Ishikawa (cell line): ENCODE data around the gene CNTN2.

Experiments
- CEBPB ChIP-seq: IDR thresholded peaks from 2 replicates; pipeline ENCODE4 v1.6.1; 2012
- CREB1 ChIP-seq: IDR thresholded peaks from 2 replicates; pipeline ENCODE4 v1.6.1; 2012; ENCODE audit warnings: low read depth
- EGR1 ChIP-seq: IDR thresholded peaks from 2 replicates; pipeline ENCODE4 v1.6.1; 2012
- EP300 ChIP-seq: IDR thresholded peaks from 2 replicates; pipeline ENCODE4 v1.6.1; 2012; ENCODE audit warnings: borderline replicate concordance
- FOXM1 ChIP-seq: IDR thresholded peaks from 2 replicates; pipeline ENCODE4 v1.6.1; 2012; ENCODE audit warnings: low read depth, borderline replicate concordance
- NFIC ChIP-seq: IDR thresholded peaks from 2 replicates; pipeline ENCODE4 v1.6.1; 2012
- RAD21 ChIP-seq: IDR thresholded peaks from 2 replicates; pipeline ENCODE4 v1.6.1; 2012; ENCODE audit warnings: low read depth
- TAF1 ChIP-seq: IDR thresholded peaks from 2 replicates; pipeline ENCODE4 v1.6.1; 2012; ENCODE audit warnings: low read depth, mild to moderate bottlenecking
- TCF12 ChIP-seq: IDR thresholded peaks from 2 replicates; pipeline ENCODE4 v1.6.1; 2012; ENCODE audit warnings: low read depth
- TEAD4 ChIP-seq: IDR thresholded peaks from 2 replicates; pipeline ENCODE4 v1.6.1; 2012
- YY1 ChIP-seq: IDR thresholded peaks from 2 replicates; pipeline ENCODE4 v1.6.1; 2012; ENCODE audit warnings: low read depth
- ZBTB7A ChIP-seq: IDR thresholded peaks from 2 replicates; pipeline ENCODE4 v1.6.1; 2012; ENCODE audit warnings: low read depth
- TF ChIP-seq, protein P1 (sequence below): IDR thresholded peaks from 2 replicates; pipeline ENCODE4 v1.6.1; 2012
- TF ChIP-seq, protein P2 (sequence below): IDR thresholded peaks from 2 replicates; pipeline ENCODE4 v1.6.1; 2012; ENCODE audit warnings: low read depth, mild to moderate bottlenecking
- TF ChIP-seq, protein P3 (sequence below): IDR thresholded peaks from 2 replicates; pipeline ENCODE4 v1.6.1; 2012

CNTN2 gene

DNA sequence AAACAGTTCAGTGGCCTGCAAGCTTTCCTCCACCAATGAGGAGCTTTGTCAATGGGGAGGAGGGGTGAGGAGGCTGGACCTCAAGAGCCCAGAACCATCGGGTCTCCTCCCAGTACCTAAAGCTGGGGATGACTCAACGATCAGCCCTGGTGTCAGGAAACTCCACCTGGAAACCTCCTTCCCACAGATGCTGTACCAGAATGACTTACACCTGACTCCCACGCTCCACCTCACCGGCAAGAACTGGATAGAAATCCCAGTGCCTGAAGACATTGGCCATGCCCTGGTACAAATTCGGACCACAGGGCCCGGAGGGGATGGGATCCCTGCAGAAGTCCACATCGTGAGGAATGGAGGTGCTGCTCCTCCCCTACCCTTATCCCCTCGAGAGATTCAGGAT lies 29.9 kb downstream of the CNTN2 start:
- TF ChIP-seq, protein P1, sequence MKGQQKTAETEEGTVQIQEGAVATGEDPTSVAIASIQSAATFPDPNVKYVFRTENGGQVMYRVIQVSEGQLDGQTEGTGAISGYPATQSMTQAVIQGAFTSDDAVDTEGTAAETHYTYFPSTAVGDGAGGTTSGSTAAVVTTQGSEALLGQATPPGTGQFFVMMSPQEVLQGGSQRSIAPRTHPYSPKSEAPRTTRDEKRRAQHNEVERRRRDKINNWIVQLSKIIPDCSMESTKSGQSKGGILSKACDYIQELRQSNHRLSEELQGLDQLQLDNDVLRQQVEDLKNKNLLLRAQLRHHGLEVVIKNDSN: no peak
- TF ChIP-seq EGR1 (no peak), YY1 (no peak), TEAD4 (no peak), FOXM1 (no peak), CREB1 (no peak), ZBTB7A (no peak), TAF1 (no peak), NFIC (no peak), CEBPB (no peak), EP300 (no peak), RAD21 (no peak), TCF12 (no peak)
- TF ChIP-seq, protein P2, sequence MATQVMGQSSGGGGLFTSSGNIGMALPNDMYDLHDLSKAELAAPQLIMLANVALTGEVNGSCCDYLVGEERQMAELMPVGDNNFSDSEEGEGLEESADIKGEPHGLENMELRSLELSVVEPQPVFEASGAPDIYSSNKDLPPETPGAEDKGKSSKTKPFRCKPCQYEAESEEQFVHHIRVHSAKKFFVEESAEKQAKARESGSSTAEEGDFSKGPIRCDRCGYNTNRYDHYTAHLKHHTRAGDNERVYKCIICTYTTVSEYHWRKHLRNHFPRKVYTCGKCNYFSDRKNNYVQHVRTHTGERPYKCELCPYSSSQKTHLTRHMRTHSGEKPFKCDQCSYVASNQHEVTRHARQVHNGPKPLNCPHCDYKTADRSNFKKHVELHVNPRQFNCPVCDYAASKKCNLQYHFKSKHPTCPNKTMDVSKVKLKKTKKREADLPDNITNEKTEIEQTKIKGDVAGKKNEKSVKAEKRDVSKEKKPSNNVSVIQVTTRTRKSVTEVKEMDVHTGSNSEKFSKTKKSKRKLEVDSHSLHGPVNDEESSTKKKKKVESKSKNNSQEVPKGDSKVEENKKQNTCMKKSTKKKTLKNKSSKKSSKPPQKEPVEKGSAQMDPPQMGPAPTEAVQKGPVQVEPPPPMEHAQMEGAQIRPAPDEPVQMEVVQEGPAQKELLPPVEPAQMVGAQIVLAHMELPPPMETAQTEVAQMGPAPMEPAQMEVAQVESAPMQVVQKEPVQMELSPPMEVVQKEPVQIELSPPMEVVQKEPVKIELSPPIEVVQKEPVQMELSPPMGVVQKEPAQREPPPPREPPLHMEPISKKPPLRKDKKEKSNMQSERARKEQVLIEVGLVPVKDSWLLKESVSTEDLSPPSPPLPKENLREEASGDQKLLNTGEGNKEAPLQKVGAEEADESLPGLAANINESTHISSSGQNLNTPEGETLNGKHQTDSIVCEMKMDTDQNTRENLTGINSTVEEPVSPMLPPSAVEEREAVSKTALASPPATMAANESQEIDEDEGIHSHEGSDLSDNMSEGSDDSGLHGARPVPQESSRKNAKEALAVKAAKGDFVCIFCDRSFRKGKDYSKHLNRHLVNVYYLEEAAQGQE: no peak
- TF ChIP-seq, protein P3, sequence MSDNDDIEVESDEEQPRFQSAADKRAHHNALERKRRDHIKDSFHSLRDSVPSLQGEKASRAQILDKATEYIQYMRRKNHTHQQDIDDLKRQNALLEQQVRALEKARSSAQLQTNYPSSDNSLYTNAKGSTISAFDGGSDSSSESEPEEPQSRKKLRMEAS: no peak

DNA sequence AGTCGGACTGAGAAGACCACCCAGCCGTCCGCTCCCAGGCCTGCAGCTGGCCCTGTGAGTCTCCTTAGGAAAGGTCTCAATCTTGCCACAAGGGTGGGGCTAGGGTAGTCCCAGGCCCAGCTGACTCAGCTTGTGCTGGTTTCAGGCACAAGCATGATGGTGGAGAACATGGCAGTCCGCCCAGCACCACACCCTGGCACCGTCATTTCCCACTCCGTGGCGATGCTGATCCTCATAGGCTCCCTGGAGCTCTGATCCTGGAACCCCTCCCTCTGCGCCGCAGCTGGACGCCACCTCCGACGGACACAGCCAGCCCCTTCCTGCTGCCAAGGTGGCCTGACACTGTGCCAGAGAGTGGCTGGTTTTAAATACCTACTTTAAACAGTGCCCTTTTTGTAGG lies 30.5 kb downstream of the CNTN2 start:
- TF ChIP-seq TAF1 (no peak), NFIC (no peak), CEBPB (no peak), EGR1 (no peak), FOXM1 (no peak), ZBTB7A (no peak), RAD21 (no peak), EP300 (no peak), CREB1 (no peak), TEAD4 (no peak), TCF12 (no peak), YY1 (no peak)
- TF ChIP-seq, protein P2: no peak
- TF ChIP-seq, protein P3: no peak
- TF ChIP-seq, protein P1: no peak

DNA sequence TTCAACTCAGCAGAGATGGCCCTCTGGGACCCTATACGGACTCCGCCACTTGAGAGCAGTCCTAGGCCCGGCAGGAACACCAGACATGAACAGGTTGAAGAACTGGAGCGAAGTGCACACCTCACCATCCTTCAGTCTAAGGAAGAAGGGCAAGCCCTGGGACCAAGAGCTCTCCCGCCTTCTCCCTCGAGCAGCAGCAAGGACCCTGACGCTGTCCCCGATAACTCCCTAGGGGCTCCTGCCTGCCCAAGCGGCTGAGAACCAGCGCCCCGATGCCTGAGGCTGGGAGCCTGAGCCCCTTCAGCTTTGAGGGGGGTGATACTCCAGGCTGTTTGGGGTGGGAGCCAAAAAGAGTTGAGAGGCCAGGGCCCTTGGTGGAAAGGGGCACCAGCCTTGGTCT lies 31.1 kb downstream of the CNTN2 start:
- TF ChIP-seq EGR1: no peak
- TF ChIP-seq TEAD4: no peak
- TF ChIP-seq TAF1: no peak
- TF ChIP-seq CEBPB: no peak
- TF ChIP-seq, protein P2: no peak
- no peak for TF ChIP-seq YY1
- TF ChIP-seq, protein P3: no peak
- TF ChIP-seq NFIC: no peak
- TF ChIP-seq TCF12: no peak
- TF ChIP-seq EP300: no peak
- no peak for TF ChIP-seq RAD21
- TF ChIP-seq FOXM1: no peak

DNA sequence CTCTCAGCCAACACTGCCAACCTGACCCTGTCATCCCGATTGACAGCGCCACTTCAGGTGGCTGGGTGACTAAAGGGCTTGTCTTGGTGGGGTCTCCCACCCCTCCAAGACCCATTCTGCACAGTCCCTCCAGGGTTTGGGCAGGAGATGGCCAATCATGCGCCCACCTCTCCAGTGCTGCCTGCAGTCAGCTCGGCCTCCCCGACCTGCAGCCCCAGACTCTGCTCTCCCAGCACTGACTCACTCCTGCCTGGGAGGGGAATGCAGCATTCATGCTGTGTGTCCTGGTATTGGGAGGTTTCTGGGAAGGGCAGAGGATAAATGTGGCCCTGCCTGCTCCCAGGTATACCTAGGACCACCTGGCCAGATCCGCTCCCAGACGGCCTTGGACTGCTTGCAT lies 31.5 kb downstream of the CNTN2 start:
- TF ChIP-seq, protein P3: no peak
- TF ChIP-seq ZBTB7A (no peak), YY1 (no peak), TAF1 (no peak), RAD21 (no peak), TEAD4 (no peak), TCF12 (no peak), NFIC (no peak)
- TF ChIP-seq, protein P2: no peak
